Activated T-helper 17 cell treated with anti-CD3 and anti-CD28 coated beads, Interleukin-2, amount 50 U/mL, for 72 hours (primary cell): ENCODE measurements around the gene RCSD1. TPM values are rescaled to one million over a fixed set of nuclear protein-coding genes. Genes with fewer than 3 reads are reported as not detected.

Experiments
- ATAC-seq: fragments of 150-1000 bp; cut with Tn5 transposase; replicated peaks from 2 replicates; pipeline ENCODE4 v1.10.0; 2021; ENCODE audit warnings: mild to moderate bottlenecking, moderate library complexity
- H3K27ac Mint-ChIP-seq: one replicate; pipeline ENCODE4 v1.8.0; 2022; ENCODE audit warnings: mixed read lengths
- H3K27me3 Mint-ChIP-seq: one replicate; pipeline ENCODE4 v1.8.0; 2022; ENCODE audit warnings: mixed read lengths
- H3K36me3 Mint-ChIP-seq: one replicate; pipeline ENCODE4 v1.8.0; 2022; ENCODE audit warnings: low read depth, mild to moderate bottlenecking, mixed read lengths
- H3K4me1 Mint-ChIP-seq: one replicate; pipeline ENCODE4 v1.8.0; 2022; ENCODE audit warnings: mixed read lengths
- H3K4me3 Mint-ChIP-seq: one replicate; pipeline ENCODE4 v1.8.0; 2022; ENCODE audit warnings: mild to moderate bottlenecking, mixed read lengths
- H3K9me3 Mint-ChIP-seq: one replicate; pipeline ENCODE4 v1.8.0; 2022; ENCODE audit warnings: mixed read lengths
- total RNA-seq, 2 donors: library from RNA; stranded (reverse); gene quantifications; one replicate each; pipeline ENCODE4 v1.2.3, GENCODE V29; 2022

The RCSD1 gene
- total RNA-seq, 2 donors from 2014 or later = 69.0 to 75.5 TPM

- Mint-ChIP-seq H3K27ac (peak overlapping the region; percentile 34), H3K36me3 (peaks cover 85% of the 10 kb centered on the region), H3K4me3 (no peak overlapping the region), H3K9me3 (no peaks in the 10 kb centered on the region), H3K4me1 (peaks cover 48% of the 10 kb centered on the region), H3K27me3 (no peaks in the 10 kb centered on the region)
- no peak for ATAC-seq
Measured at GRCh38 chr1:167661527-167662426, 31.7 kb downstream of the RCSD1 start.

GRCh38 chr1:167663002-167663772 lies 33.2 kb downstream of the RCSD1 start:
- peak; percentile 43 for ATAC-seq
- peaks cover 43% of the 10 kb centered on the region for H3K4me1 Mint-ChIP-seq
- no peak overlapping the region for H3K4me3 Mint-ChIP-seq
- H3K27me3 Mint-ChIP-seq = no peaks in the 10 kb centered on the region
- peaks cover 93% of the 10 kb centered on the region for H3K36me3 Mint-ChIP-seq
- H3K9me3 Mint-ChIP-seq = no peaks in the 10 kb centered on the region
- peak overlapping the region; percentile 34 for H3K27ac Mint-ChIP-seq

GRCh38 chr1:167665469-167665868 lies 35.4 kb downstream of the RCSD1 start:
- no peaks in the 10 kb centered on the region for H3K9me3 Mint-ChIP-seq
- ATAC-seq = no peak
- peak overlapping the region; percentile 32 for H3K27ac Mint-ChIP-seq
- H3K4me1 Mint-ChIP-seq = peaks cover 39% of the 10 kb centered on the region
- no peak overlapping the region for H3K4me3 Mint-ChIP-seq
- H3K36me3 Mint-ChIP-seq = peaks cover 89% of the 10 kb centered on the region
- no peaks in the 10 kb centered on the region for H3K27me3 Mint-ChIP-seq

- Mint-ChIP-seq H3K4me1 (peaks cover 44% of the 10 kb centered on the region), H3K9me3 (no peaks in the 10 kb centered on the region), H3K36me3 (peaks cover 89% of the 10 kb centered on the region), H3K4me3 (no peak overlapping the region), H3K27me3 (no peaks in the 10 kb centered on the region), H3K27ac (peak overlapping the region; percentile 32)
- no peak for ATAC-seq
Measured at GRCh38 chr1:167666416-167666815, 36.4 kb downstream of the RCSD1 start.

GRCh38 chr1:167667536-167667935 lies 37.5 kb downstream of the RCSD1 start:
- Mint-ChIP-seq H3K36me3 (peaks cover 92% of the 10 kb centered on the region), H3K9me3 (no peaks in the 10 kb centered on the region), H3K27ac (peak overlapping the region; percentile 32), H3K4me1 (peaks cover 52% of the 10 kb centered on the region), H3K27me3 (no peaks in the 10 kb centered on the region), H3K4me3 (no peak overlapping the region)
- ATAC-seq = no peak

- Mint-ChIP-seq H3K27me3 (no peaks in the 10 kb centered on the region), H3K4me3 (no peak overlapping the region), H3K36me3 (peaks cover 92% of the 10 kb centered on the region), H3K9me3 (no peaks in the 10 kb centered on the region), H3K27ac (peak overlapping the region; percentile 79), H3K4me1 (peaks cover 54% of the 10 kb centered on the region)
- ATAC-seq = no peak
Measured at GRCh38 chr1:167668108-167668507, 38.1 kb downstream of the RCSD1 start.

GRCh38 chr1:167669209-167670124 lies 39.4 kb downstream of the RCSD1 start:
- Mint-ChIP-seq H3K27ac (peak overlapping the region; percentile 79), H3K4me3 (no peak overlapping the region), H3K4me1 (peaks cover 56% of the 10 kb centered on the region), H3K9me3 (no peaks in the 10 kb centered on the region), H3K27me3 (no peaks in the 10 kb centered on the region), H3K36me3 (peaks cover 93% of the 10 kb centered on the region)
- no peak for ATAC-seq

GRCh38 chr1:167670563-167670962 lies 40.5 kb downstream of the RCSD1 start:
- Mint-ChIP-seq H3K27ac (peak overlapping the region; percentile 66), H3K9me3 (no peaks in the 10 kb centered on the region), H3K27me3 (no peaks in the 10 kb centered on the region), H3K36me3 (peaks cover 89% of the 10 kb centered on the region), H3K4me1 (peaks cover 51% of the 10 kb centered on the region), H3K4me3 (no peak overlapping the region)
- ATAC-seq = no peak

GRCh38 chr1:167671727-167672511 lies 41.9 kb downstream of the RCSD1 start:
- peak overlapping the region; percentile 66 for H3K27ac Mint-ChIP-seq
- no peaks in the 10 kb centered on the region for H3K27me3 Mint-ChIP-seq
- no peaks in the 10 kb centered on the region for H3K9me3 Mint-ChIP-seq
- no peak for ATAC-seq
- H3K4me1 Mint-ChIP-seq = peaks cover 54% of the 10 kb centered on the region
- no peak overlapping the region for H3K4me3 Mint-ChIP-seq
- peaks cover 87% of the 10 kb centered on the region for H3K36me3 Mint-ChIP-seq

GRCh38 chr1:167672831-167673230 lies 42.8 kb downstream of the RCSD1 start:
- H3K27me3 Mint-ChIP-seq = no peaks in the 10 kb centered on the region
- no peaks in the 10 kb centered on the region for H3K9me3 Mint-ChIP-seq
- no peak for ATAC-seq
- no peak overlapping the region for H3K4me3 Mint-ChIP-seq
- peaks cover 78% of the 10 kb centered on the region for H3K36me3 Mint-ChIP-seq
- H3K27ac Mint-ChIP-seq = peak overlapping the region; percentile 66
- H3K4me1 Mint-ChIP-seq = peaks cover 54% of the 10 kb centered on the region

GRCh38 chr1:167673265-167673664 lies 43.2 kb downstream of the RCSD1 start:
- Mint-ChIP-seq H3K27ac (peak overlapping the region; percentile 81), H3K36me3 (peaks cover 74% of the 10 kb centered on the region), H3K4me1 (peaks cover 53% of the 10 kb centered on the region), H3K9me3 (no peaks in the 10 kb centered on the region), H3K4me3 (no peak overlapping the region), H3K27me3 (no peaks in the 10 kb centered on the region)
- ATAC-seq = peak; percentile 62

GRCh38 chr1:167674156-167674555 lies 44.1 kb downstream of the RCSD1 start:
- Mint-ChIP-seq H3K27me3 (no peaks in the 10 kb centered on the region), H3K4me1 (peaks cover 44% of the 10 kb centered on the region), H3K4me3 (no peak overlapping the region), H3K27ac (peak overlapping the region; percentile 81), H3K36me3 (peaks cover 65% of the 10 kb centered on the region), H3K9me3 (no peaks in the 10 kb centered on the region)
- ATAC-seq = no peak

- ATAC-seq = no peak
- Mint-ChIP-seq H3K27ac (no peak overlapping the region), H3K4me3 (peak overlapping the region; percentile 16), H3K27me3 (no peaks in the 10 kb centered on the region), H3K36me3 (peaks cover 59% of the 10 kb centered on the region), H3K4me1 (peaks cover 43% of the 10 kb centered on the region), H3K9me3 (no peaks in the 10 kb centered on the region)
Measured at GRCh38 chr1:167675440-167675839, 45.4 kb downstream of the RCSD1 start.
